IPS-18c (cell line): ENCODE results near the gene KIAA1671.
"Not testable (repeated sequence)": the region's sequence is repeated elsewhere in the genome, so short reads cannot be mapped to it uniquely, and the experiment has no call there.

ENCODE experiments used
- H3K4me3 ChIP-seq: 2 replicates; pipeline ENCODE4 v1.7.0; 2013; ENCODE audit warnings: low read depth, mild to moderate bottlenecking, low read length, moderate library complexity; ENCODE audit not compliant: insufficient read depth
- H3K9me3 ChIP-seq: one replicate; pipeline ENCODE4 v1.6.1; 2013; ENCODE audit warnings: mild to moderate bottlenecking, low read length, moderate library complexity; ENCODE audit not compliant: control insufficient read depth, insufficient read depth

Gene KIAA1671

GRCh38 chr22:25197340-25197739 is 244.8 kb downstream of the KIAA1671 start:
- Histone ChIP-seq H3K9me3 (no peaks in the 10 kb centered on the region), H3K4me3 (no peak overlapping the region)

- no peaks in the 10 kb centered on the region for H3K9me3 ChIP-seq
- H3K4me3 ChIP-seq: no peak within 1 kb of the TSS
Observed at GRCh38 chr22:25199731-25200520, 247.4 kb downstream of the KIAA1671 start, which contains the start of gene CRYBB3. CRYBB3 (plus strand) TSS chr22:25199858; CDS start chr22:25201397, 1,539 bp downstream.

- Histone ChIP-seq H3K9me3 (no peaks in the 10 kb centered on the region), H3K4me3 (no peak overlapping the region)
Observed at GRCh38 chr22:25200967-25201366, 248.5 kb downstream of the KIAA1671 start.

- Histone ChIP-seq H3K9me3 (no peaks in the 10 kb centered on the region), H3K4me3 (no peak overlapping the region)
Observed at GRCh38 chr22:25201557-25202273, 249.2 kb downstream of the KIAA1671 start.

- H3K4me3 ChIP-seq: no peak overlapping the region
Observed at GRCh38 chr22:25202290-25202921, 249.9 kb downstream of the KIAA1671 start.

GRCh38 chr22:25203082-25203481 is 250.6 kb downstream of the KIAA1671 start:
- Histone ChIP-seq H3K9me3 (no peaks in the 10 kb centered on the region), H3K4me3 (no peak overlapping the region)

More at GRCh38 chr22:25202290-25202921, 249.9 kb downstream of the KIAA1671 start:
- no peaks in the 10 kb centered on the region for H3K9me3 ChIP-seq

- not testable (repeated sequence) for H3K9me3 ChIP-seq, H3K4me3 ChIP-seq
Observed at GRCh38 chr22:25204547-25204946, 252.0 kb downstream of the KIAA1671 start.

GRCh38 chr22:25205847-25206246 is 253.3 kb downstream of the KIAA1671 start:
- Histone ChIP-seq H3K4me3 (no peak overlapping the region), H3K9me3 (no peaks in the 10 kb centered on the region)

GRCh38 chr22:25206998-25207397 is 254.5 kb downstream of the KIAA1671 start:
- Histone ChIP-seq H3K9me3 (no peaks in the 10 kb centered on the region), H3K4me3 (no peak overlapping the region)

- no peaks in the 10 kb centered on the region for H3K9me3 ChIP-seq
- H3K4me3 ChIP-seq: no peak overlapping the region
Observed at GRCh38 chr22:25207553-25208157, 255.1 kb downstream of the KIAA1671 start.

- H3K4me3 ChIP-seq: no peak overlapping the region
- peaks cover under 1% of the 10 kb centered on the region for H3K9me3 ChIP-seq
Observed at GRCh38 chr22:25208328-25208727, 255.8 kb downstream of the KIAA1671 start.

- no peak overlapping the region for H3K4me3 ChIP-seq
- H3K9me3 ChIP-seq: peaks cover 3% of the 10 kb centered on the region
Observed at GRCh38 chr22:25208743-25209505, 256.4 kb downstream of the KIAA1671 start.

- Histone ChIP-seq H3K4me3 (no peak overlapping the region), H3K9me3 (peaks cover 3% of the 10 kb centered on the region)
Observed at GRCh38 chr22:25210793-25211192, 258.3 kb downstream of the KIAA1671 start.

GRCh38 chr22:25212337-25212736 is 259.8 kb downstream of the KIAA1671 start:
- Histone ChIP-seq H3K4me3 (no peak overlapping the region), H3K9me3 (peaks cover 3% of the 10 kb centered on the region)

GRCh38 chr22:25213221-25213620 is 260.7 kb downstream of the KIAA1671 start:
- H3K4me3 ChIP-seq: no peak overlapping the region
- peaks cover 3% of the 10 kb centered on the region for H3K9me3 ChIP-seq

- Histone ChIP-seq H3K9me3 (peaks cover 3% of the 10 kb centered on the region), H3K4me3 (no peak overlapping the region)
Observed at GRCh38 chr22:25216230-25216629, 263.7 kb downstream of the KIAA1671 start.

GRCh38 chr22:25219211-25219689 is 266.7 kb downstream of the KIAA1671 start, which contains the start of gene CRYBB2:
CRYBB2 (plus strand) TSS chr22:25219639; CDS start chr22:25221430, 1,791 bp downstream.
- Histone ChIP-seq H3K4me3 (no peak within 1 kb of the TSS), H3K9me3 (no peaks in the 10 kb centered on the region)
